RWPE1 (cell line): ENCODE results near the gene C11orf58.
A peak's percentile ranks its signal among the peaks of the same experiment; 100 is the strongest.

Experiments
- CTCF ChIA-PET: fragments of 350-600 bp; sonication (Branson Sonifier 250); formaldehyde crosslinking; extraction: SDS; loops from one replicate; lab custom pipeline; 2021; lab: Yijun Ruan, JAX
- POLR2A ChIA-PET: fragments of 400-600 bp; formaldehyde crosslinking; extraction: SDS; loops from one replicate; lab custom pipeline; 2020; ENCODE audit warnings: antibody characterized with exemption; ENCODE audit not compliant: low non-redundant PET; lab: Yijun Ruan, JAX
- DNase-seq: peaks from one replicate; pipeline ENCODE4 v3.0.0; 2012; ENCODE audit warnings: low spot score
- H3K27ac ChIP-seq: fragments of 450-650 bp; 2 replicates; pipeline ENCODE4 v1.5.1; 2017
- TF ChIP-seq, protein P1 (sequence below): fragments of 450-650 bp; conservative IDR thresholded peaks from 2 replicates; pipeline ENCODE4 v1.5.1; 2017; ENCODE audit warnings: low read depth, mild to moderate bottlenecking

Gene C11orf58

GRCh38 chr11:16787035-16787742, 48.7 kb downstream of the C11orf58 start:
- ChIA-PET CTCF (interaction anchor here (0.5 to 0.9 kb wide), 4 partner anchors 27 to 181 kb away, joined by 3 to 4 read pairs (median 3); no protein-coding TSS in a partner anchor), POLR2A (no interaction called here)
- TF ChIP-seq, protein P1, sequence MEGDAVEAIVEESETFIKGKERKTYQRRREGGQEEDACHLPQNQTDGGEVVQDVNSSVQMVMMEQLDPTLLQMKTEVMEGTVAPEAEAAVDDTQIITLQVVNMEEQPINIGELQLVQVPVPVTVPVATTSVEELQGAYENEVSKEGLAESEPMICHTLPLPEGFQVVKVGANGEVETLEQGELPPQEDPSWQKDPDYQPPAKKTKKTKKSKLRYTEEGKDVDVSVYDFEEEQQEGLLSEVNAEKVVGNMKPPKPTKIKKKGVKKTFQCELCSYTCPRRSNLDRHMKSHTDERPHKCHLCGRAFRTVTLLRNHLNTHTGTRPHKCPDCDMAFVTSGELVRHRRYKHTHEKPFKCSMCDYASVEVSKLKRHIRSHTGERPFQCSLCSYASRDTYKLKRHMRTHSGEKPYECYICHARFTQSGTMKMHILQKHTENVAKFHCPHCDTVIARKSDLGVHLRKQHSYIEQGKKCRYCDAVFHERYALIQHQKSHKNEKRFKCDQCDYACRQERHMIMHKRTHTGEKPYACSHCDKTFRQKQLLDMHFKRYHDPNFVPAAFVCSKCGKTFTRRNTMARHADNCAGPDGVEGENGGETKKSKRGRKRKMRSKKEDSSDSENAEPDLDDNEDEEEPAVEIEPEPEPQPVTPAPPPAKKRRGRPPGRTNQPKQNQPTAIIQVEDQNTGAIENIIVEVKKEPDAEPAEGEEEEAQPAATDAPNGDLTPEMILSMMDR = no peak
- no peak overlapping the region for H3K27ac ChIP-seq
- no peak for DNase-seq

GRCh38 chr11:16788141-16789062, 50.0 kb downstream of the C11orf58 start:
- CTCF ChIA-PET = interaction anchor here (0.6 to 2.0 kb wide), 12 partner anchors 9 to 668 kb away, joined by 3 to 8 read pairs (median 4); partner anchors contain the start of gene C11orf58
- TF ChIP-seq, protein P1 = peak; percentile 96
- POLR2A ChIA-PET = no interaction called here
- peak overlapping the region; percentile 93 for H3K27ac ChIP-seq
- peak; percentile 90 for DNase-seq

GRCh38 chr11:16789063-16789420, 50.6 kb downstream of the C11orf58 start:
- CTCF ChIA-PET = interaction anchor here (1.3 to 2.0 kb wide), 2 partner anchors 27 to 31 kb away, joined by 3 to 8 read pairs; no protein-coding TSS in a partner anchor
- peak overlapping the region; percentile 93 for H3K27ac ChIP-seq
- TF ChIP-seq, protein P1 = no peak
- POLR2A ChIA-PET = no interaction called here
- no peak for DNase-seq

- TF ChIP-seq, protein P1 = no peak
- H3K27ac ChIP-seq = peak overlapping the region; percentile 93
- no peak for DNase-seq
- CTCF ChIA-PET = interaction anchor here (1.3 to 2.0 kb wide), 2 partner anchors 27 to 30 kb away, joined by 3 to 8 read pairs; no protein-coding TSS in a partner anchor
- POLR2A ChIA-PET = no interaction called here
Measured at GRCh38 chr11:16789560-16790485, 51.4 kb downstream of the C11orf58 start.

GRCh38 chr11:16790486-16791190, 52.2 kb downstream of the C11orf58 start:
- peak overlapping the region; percentile 80 for H3K27ac ChIP-seq
- ChIA-PET POLR2A (no interaction called here), CTCF (no interaction called here)
- TF ChIP-seq, protein P1 = no peak
- DNase-seq = no peak
